ENCODE measurements around the gene PABPN1L.

PABPN1L gene

DNA sequence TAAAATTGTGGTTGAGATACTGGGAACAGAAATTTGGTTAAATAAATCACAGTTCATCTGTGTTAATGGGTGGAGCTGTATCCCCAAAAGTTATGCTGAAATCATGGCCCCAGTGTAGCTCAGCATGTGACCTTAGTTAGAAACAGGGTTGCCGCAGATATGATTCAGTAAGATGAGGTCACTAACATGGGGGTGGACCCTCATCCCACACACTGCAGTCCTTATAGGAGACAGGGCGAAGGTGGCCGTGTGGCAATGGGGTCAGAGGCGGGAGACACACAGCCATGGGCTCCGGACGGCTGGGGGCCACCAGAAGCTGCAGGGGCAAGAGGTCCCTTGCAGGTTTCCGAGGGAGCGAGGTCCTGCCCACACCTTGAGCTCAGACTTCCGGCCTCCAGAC, 20.4 kb downstream of the PABPN1L start:
- DNase-seq (ENCODE audit: low read depth) = no peak
- TF ChIP-seq, protein P1, sequence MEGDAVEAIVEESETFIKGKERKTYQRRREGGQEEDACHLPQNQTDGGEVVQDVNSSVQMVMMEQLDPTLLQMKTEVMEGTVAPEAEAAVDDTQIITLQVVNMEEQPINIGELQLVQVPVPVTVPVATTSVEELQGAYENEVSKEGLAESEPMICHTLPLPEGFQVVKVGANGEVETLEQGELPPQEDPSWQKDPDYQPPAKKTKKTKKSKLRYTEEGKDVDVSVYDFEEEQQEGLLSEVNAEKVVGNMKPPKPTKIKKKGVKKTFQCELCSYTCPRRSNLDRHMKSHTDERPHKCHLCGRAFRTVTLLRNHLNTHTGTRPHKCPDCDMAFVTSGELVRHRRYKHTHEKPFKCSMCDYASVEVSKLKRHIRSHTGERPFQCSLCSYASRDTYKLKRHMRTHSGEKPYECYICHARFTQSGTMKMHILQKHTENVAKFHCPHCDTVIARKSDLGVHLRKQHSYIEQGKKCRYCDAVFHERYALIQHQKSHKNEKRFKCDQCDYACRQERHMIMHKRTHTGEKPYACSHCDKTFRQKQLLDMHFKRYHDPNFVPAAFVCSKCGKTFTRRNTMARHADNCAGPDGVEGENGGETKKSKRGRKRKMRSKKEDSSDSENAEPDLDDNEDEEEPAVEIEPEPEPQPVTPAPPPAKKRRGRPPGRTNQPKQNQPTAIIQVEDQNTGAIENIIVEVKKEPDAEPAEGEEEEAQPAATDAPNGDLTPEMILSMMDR (conservative IDR thresholded peaks at IDR 0.05; ENCODE audit: low read length) = no peak
- no peak overlapping the region for H3K4me3 ChIP-seq (ENCODE audit: low read length)

DNA sequence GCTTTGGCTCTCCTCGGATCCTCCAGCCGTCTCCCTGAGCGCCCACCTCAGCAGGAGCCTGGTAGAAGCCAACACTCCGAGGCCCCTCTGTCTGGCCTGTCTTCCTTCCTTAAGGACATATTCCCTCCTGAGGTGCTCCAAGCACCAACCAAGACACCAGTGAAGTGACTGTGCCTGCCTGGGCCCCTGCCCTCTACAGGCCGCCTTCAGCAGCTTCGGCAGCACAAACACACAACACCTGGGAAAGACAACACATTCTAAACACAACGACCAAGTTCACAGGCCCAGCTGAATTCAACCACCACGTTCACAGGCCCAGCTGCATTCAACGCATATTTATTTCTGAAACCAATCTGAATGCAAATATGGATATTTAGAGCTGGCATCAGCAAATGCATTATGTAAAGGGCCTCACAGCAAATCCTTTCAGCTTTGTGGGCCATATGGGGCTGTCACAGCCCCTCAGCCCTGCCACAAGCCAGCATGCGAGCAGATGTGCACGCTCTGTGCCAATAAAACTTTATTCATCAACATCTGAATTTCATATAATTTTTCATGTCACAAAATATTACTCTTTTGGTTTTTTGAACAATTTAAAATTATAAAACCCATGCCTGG, 21.9 kb downstream of the PABPN1L start:
- TF ChIP-seq, protein P1 (conservative IDR thresholded peaks at IDR 0.05; ENCODE audit: low read length) = no peak; the same call in 1 of the 2 replicates
- no peak overlapping the region for H3K4me3 ChIP-seq (ENCODE audit: low read length)
- DNase-seq (ENCODE audit: low read depth) = no peak

DNA sequence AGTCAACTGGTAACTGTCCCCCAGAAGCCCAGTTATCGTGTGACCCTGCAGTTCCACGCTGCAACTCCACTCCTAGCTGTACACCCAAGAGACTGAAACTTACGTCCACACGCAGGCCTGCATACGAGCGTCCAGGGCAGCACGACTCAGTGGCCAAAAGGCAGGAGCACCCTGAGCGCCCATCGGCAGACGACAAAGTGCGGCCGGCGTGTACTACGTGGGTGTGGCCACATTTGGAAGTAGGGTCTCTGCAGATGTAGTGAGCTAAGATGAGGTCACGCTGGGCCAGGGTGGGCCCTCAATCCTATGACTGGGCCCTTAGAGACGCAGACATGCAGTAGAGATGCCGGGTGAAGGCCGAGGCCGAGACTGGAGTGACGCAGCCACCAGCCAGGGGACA, 23.2 kb downstream of the PABPN1L start:
- H3K4me3 ChIP-seq (ENCODE audit: low read length) = no peak overlapping the region
- DNase-seq (ENCODE audit: low read depth) = no peak
- TF ChIP-seq, protein P1 (conservative IDR thresholded peaks at IDR 0.05; ENCODE audit: low read length) = no peak

DNA sequence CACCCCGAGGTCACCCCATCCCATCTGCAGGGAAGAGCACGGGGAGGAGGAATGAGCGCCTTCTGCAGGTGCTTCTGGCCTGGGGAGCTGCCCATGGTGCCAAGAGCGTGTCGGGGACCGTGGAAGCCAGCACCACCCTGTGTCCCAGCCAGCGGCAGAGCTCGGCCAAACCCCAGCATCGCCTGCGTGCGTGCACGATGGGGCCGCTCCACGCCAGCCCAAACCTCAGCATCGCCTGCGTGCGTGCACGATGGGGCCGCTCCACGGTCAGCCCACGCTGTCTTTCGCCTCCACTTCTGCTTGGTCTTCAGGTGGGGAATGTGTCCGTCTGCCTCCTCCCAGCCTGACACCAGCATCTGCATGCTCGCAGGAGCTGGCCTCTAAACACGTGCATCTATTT, 23.7 kb downstream of the PABPN1L start:
- TF ChIP-seq, protein P1 (conservative IDR thresholded peaks at IDR 0.05; ENCODE audit: low read length) = no peak
- no peak for DNase-seq (ENCODE audit: low read depth)
- H3K4me3 ChIP-seq (ENCODE audit: low read length) = no peak overlapping the region

DNA sequence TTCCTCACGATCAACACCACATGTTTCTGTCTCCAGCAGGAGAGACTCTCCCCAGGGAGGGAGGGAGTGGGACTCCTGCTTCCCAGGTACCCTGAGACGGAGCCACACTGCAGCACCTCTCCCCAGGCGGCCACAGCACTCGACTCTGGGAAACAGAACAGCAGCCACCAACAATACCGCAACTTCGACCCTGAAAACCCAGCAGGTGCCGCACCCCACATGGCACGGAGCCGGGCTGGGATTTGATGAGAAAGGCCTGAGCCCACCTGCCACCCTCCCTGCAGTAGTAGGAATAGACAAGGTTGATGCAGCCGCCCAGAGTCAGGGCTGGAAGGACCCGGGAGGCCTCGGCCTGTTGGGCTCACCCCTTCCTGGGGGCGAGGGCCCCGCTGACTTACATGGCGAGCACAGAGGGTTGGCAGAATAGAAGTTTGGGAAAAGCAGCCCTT, 24.1 kb downstream of the PABPN1L start:
- H3K4me3 ChIP-seq (ENCODE audit: low read length) = no peak overlapping the region
- no peak for DNase-seq (ENCODE audit: low read depth)
- TF ChIP-seq, protein P1 (conservative IDR thresholded peaks at IDR 0.05; ENCODE audit: low read length) = no peak

DNA sequence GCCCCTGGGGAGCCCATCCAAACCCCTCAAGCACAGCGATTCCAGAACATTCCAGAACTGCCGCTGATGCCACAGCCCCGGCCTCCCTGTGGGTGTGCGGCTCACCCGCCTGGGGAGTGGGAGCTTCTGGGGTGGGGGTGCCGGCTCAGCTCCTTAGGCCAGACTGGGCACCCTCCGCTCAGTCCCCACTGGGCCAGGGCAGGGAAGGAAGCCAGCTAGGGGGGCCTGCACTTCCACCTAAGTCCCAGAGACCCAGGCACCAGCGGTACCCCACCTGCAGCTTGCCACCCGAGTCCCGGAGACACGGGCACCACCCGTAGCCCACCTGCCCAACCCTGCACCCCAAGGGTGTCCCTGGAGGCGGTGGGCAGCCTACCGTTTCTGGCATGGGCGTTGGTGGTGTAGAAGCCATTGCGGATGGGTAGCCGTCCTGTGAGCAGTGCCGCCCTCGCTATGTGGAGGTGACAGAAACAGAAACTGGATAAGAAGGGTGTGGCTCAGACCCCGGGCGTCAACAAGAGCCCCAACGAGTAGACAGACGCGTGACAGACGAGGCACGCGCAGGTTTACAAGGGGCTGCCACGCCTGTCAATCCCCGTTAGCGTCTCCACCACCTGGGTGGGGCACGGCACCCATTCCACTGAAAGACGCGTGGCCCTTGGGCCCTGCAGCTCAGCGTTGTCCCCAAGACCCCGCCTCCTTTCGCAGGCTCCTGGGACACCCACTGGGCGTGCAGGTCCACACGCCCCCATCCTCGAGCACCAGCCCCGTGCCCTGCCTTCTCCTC, 24.7 kb downstream of the PABPN1L start:
- TF ChIP-seq, protein P1 (conservative IDR thresholded peaks at IDR 0.05; ENCODE audit: low read length) = no peak
- H3K4me3 ChIP-seq (ENCODE audit: low read length) = no peak overlapping the region
- no peak for DNase-seq (ENCODE audit: low read depth)
